AG09309 (cell line): Measurements from ENCODE around the gene ULK2.
A peak's percentile ranks its signal among the peaks of the same experiment; 100 is the strongest.

Experiments used
- DNase-seq: peaks from one replicate; pipeline ENCODE4 v3.0.0-alpha.2; 2010; ENCODE audit warnings: low read depth
- H3K4me3 ChIP-seq: 2 replicates; pipeline ENCODE4 v1.5.1; 2011; ENCODE audit warnings: mild to moderate bottlenecking, low read depth, low read length, moderate library complexity; ENCODE audit not compliant: control insufficient read depth
- TF ChIP-seq, protein P1 (sequence below): IDR thresholded peaks from 2 replicates; pipeline ENCODE4 v1.5.1; 2011; ENCODE audit warnings: mild to moderate bottlenecking, low read depth, low read length, inconsistent platforms; ENCODE audit not compliant: insufficient read depth, control insufficient read depth; ENCODE audit errors: missing control alignments

The ULK2 gene

DNA sequence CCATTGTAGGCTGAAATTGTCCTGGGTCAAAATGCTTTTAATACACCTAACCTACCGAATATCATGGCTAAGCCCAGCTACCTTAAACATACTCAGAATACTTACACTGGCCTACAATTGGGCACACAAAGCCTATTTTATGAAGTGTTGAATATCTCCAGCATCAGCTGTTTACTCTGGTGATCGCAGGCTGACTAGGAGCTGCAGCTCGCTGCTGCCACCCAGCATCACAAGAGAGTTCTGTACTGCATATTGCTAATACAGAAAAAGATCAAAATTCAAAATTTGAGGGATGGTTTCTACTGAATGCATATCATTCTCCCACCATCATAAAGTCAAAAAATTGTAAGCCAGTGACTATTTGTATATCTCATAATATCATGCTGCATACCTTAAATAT, 55.3 kb downstream of the ULK2 start:
- H3K4me3 ChIP-seq = no peak overlapping the region
- no peak for DNase-seq
- TF ChIP-seq, protein P1, sequence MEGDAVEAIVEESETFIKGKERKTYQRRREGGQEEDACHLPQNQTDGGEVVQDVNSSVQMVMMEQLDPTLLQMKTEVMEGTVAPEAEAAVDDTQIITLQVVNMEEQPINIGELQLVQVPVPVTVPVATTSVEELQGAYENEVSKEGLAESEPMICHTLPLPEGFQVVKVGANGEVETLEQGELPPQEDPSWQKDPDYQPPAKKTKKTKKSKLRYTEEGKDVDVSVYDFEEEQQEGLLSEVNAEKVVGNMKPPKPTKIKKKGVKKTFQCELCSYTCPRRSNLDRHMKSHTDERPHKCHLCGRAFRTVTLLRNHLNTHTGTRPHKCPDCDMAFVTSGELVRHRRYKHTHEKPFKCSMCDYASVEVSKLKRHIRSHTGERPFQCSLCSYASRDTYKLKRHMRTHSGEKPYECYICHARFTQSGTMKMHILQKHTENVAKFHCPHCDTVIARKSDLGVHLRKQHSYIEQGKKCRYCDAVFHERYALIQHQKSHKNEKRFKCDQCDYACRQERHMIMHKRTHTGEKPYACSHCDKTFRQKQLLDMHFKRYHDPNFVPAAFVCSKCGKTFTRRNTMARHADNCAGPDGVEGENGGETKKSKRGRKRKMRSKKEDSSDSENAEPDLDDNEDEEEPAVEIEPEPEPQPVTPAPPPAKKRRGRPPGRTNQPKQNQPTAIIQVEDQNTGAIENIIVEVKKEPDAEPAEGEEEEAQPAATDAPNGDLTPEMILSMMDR = peak; percentile 54

DNA sequence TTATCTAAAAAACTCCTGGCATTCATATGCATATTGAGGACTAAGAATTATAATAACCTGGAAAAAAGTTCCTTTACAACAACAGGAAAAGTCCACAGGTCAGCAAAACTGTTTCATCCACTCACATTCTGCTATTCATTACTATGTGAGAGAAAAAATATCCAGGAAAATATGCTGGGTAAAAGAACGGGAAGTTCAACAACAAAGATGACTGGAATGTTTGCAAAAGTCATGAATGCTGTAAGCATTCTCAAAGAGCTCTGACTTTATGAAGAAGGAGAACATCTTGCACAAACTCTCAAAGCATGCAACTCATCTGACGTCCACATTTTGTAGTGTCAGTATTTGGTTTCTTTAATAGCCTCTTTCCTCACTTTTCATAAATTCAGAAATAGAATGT, 62.7 kb downstream of the ULK2 start:
- no peak overlapping the region for H3K4me3 ChIP-seq
- peak; percentile 35 for DNase-seq
- TF ChIP-seq, protein P1 = no peak

DNA sequence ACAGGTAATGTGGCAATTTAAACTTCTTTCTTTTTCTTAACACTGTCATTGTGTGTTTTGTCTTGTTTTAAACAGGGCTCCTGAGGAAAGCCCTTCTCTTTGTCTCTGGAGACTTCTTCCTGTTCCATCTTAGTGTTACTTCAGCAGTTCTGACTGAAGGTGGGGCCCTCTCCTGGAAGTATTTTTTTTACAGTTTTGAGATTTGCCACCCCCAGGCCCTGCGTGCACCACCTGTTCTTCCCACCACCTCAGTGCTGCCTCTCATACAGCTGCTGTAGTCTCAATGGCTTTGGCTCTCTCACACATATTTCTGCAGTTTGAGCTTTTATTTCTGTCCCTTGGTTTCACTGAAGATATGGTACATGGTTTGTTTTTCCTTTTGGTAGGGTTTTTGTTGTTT, 67.2 kb downstream of the ULK2 start:
- DNase-seq = no peak
- H3K4me3 ChIP-seq = no peak overlapping the region
- TF ChIP-seq, protein P1 = no peak

DNA sequence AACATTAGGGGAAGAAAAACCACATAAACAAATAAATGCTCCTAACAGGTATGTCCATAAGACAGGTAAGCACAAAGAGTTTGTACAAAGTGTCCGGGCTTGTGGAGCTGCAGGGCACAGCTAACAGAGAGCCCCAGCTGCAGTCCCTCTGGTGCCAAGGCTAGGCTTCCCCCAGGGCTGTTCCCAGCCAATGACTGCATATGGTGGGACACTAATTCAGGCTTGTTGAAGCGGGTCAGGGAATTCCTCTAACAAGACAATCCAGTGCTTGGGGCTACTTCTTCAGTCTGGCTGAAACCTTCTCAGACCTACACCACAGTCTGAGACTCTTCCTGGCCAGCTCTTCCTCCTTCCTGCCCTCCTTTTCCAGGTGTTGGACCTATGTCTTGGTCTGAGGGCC, 67.9 kb downstream of the ULK2 start:
- TF ChIP-seq, protein P1 = no peak
- no peak overlapping the region for H3K4me3 ChIP-seq
- DNase-seq = no peak

DNA sequence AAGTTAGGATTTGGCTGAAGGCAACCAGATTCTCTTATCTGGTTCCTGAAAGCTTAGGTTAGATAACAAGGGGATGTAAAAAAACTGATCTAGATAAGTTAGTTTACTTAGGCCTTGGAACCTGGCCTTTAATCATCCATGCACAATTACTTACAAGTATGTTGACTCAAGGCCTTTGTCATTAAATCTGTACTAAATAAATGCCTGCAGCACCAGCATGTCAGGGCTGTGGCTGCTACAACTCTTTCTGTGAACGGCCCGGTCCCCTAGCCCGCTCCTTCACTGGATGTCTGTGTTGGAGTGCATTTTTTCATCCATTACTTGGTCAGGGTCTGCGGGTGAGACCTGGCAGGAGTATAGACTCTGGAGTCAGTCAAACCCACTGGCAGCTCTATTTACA, 71.3 kb downstream of the ULK2 start:
- DNase-seq = no peak
- H3K4me3 ChIP-seq = no peak overlapping the region
- TF ChIP-seq, protein P1 = no peak

DNA sequence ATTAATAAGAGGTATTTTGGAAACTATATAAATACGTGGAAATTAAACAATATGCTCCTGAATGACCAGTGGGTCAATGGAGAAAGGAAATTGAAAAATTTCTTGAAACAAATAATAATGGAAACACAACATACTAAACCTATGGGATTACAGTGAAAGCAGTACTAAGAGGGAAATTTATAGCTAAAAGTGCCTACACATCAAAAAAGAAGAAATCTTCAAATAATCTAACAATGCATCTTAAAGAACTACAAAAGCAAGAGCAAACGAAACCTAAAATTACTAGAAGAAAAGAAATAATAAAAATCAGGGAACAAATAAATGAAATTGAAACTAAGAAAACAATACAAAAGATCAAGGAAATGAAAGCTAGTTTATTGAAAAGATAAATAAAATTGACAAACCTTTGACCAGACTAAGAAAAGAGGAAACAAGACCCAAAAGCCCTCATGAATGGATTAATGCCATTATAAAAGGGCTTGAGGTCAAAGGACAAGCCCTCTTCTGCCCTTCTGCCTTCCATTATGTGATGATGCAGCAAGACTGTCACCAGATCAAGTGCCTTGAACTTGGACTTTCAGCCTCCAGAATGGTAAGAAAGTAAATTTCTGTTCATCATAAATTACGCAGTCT, 75.7 kb downstream of the ULK2 start:
- H3K4me3 ChIP-seq = no peak overlapping the region
- TF ChIP-seq, protein P1 = no peak
- no peak for DNase-seq
